SK-N-SH (cell line): ENCODE measurements around the gene PPDPF.

Experiments used
- EP300 ChIP-seq, 2 experiments: IDR thresholded peaks; 2 replicates each; pipeline versions ENCODE4 v1.4.0 to v1.6.1; 2012; ENCODE audit warnings: borderline replicate concordance in 1 of 2, low read depth in 1 of 2, low read length in 1 of 2
- EZH2phosphoT487 ChIP-seq: fragments of 200-600 bp; sonication (generic); IDR thresholded peaks from 2 replicates; pipeline ENCODE4 v1.6.1; 2017; ENCODE audit warnings: low read depth, mixed run types, mild to moderate bottlenecking, antibody characterized with exemption, moderate library complexity, borderline replicate concordance
- NFIC ChIP-seq: IDR thresholded peaks from 2 replicates; pipeline ENCODE4 v1.4.0; 2012; ENCODE audit warnings: borderline replicate concordance
- NRF1 ChIP-seq: IDR thresholded peaks from 2 replicates; pipeline ENCODE4 v1.6.1; 2012; ENCODE audit warnings: low read depth, mild to moderate bottlenecking, low read length
- POLR2AphosphoS5 ChIP-seq: IDR thresholded peaks from 2 replicates; pipeline ENCODE4 v1.6.1; 2012; ENCODE audit warnings: low read depth, low read length
- RAD21 ChIP-seq: IDR thresholded peaks from 2 replicates; pipeline ENCODE4 v1.6.1; 2012; ENCODE audit warnings: mild to moderate bottlenecking, low read length
- RFX5 ChIP-seq: IDR thresholded peaks from 2 replicates; pipeline ENCODE4 v1.6.1; 2012; ENCODE audit warnings: mild to moderate bottlenecking, improper control_type of control experiment, low read length
- TAF1 ChIP-seq: IDR thresholded peaks from 2 replicates; pipeline ENCODE4 v1.6.1; 2012; ENCODE audit warnings: low read depth, mild to moderate bottlenecking, low read length, moderate library complexity, borderline replicate concordance
- TEAD4 ChIP-seq: IDR thresholded peaks from 2 replicates; pipeline ENCODE4 v1.4.0; 2012; ENCODE audit warnings: mild to moderate bottlenecking, borderline replicate concordance; ENCODE audit not compliant: insufficient read depth
- YY1 ChIP-seq: IDR thresholded peaks from 2 replicates; pipeline ENCODE4 v1.4.0; 2012; ENCODE audit warnings: low read depth, mild to moderate bottlenecking
- TF ChIP-seq, protein P1 (sequence below): fragments of 200-600 bp; sonication (generic); IDR thresholded peaks from 2 replicates; pipeline ENCODE4 v1.6.1; 2017; ENCODE audit warnings: antibody characterized with exemption, mild to moderate bottlenecking, moderate library complexity
- TF ChIP-seq, protein P2 (sequence below): IDR thresholded peaks from 2 replicates; pipeline ENCODE4 v1.4.0; 2012; ENCODE audit warnings: low read depth
- TF ChIP-seq, protein P3 (sequence below): fragments of 150-350 bp; IDR thresholded peaks from 2 replicates; pipeline ENCODE4 v1.6.1; 2017; ENCODE audit warnings: antibody characterized with exemption, low read length, low read depth, borderline replicate concordance
- TF ChIP-seq, protein P4 (sequence below): IDR thresholded peaks from 2 replicates; pipeline ENCODE4 v1.4.0; 2012; ENCODE audit warnings: low read depth, borderline replicate concordance

DNA sequence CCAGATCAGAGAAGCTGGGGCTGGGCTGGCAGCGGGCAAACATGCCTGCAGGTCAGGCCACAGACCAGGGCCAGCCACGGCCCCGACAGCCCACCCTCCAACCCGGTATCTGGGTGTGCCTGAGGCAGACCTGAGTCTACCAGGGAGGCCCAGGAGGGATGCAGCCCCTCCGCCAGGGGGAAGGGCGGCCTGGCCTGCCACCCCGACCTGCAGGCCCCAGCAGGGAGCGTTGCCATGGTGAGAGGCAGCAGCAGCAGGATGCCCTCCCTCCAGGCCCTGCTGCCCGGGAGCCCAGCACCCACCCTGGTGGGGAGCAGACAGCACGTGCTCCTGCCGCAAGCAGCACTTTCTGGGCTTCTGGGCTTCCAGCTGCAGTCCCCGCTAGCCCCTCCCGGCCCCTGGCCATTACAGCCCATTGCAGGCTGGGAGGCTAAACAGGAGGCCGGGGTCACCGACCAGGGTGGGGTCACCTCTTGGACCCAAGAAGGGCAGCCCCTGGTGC is 17.8 kb upstream of the PPDPF start:
- TF ChIP-seq, protein P1, sequence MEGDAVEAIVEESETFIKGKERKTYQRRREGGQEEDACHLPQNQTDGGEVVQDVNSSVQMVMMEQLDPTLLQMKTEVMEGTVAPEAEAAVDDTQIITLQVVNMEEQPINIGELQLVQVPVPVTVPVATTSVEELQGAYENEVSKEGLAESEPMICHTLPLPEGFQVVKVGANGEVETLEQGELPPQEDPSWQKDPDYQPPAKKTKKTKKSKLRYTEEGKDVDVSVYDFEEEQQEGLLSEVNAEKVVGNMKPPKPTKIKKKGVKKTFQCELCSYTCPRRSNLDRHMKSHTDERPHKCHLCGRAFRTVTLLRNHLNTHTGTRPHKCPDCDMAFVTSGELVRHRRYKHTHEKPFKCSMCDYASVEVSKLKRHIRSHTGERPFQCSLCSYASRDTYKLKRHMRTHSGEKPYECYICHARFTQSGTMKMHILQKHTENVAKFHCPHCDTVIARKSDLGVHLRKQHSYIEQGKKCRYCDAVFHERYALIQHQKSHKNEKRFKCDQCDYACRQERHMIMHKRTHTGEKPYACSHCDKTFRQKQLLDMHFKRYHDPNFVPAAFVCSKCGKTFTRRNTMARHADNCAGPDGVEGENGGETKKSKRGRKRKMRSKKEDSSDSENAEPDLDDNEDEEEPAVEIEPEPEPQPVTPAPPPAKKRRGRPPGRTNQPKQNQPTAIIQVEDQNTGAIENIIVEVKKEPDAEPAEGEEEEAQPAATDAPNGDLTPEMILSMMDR, result no peak
- TF ChIP-seq EP300 (IDR thresholded peaks at IDR 0.05; ENCODE audit: borderline replicate concordance in 1 of 2, low read depth in 1 of 2, low read length in 1 of 2) (0 out of 4 replicates have a peak, but pooled peaks of 1 of the 2 experiments have one; percentile 25), YY1 (no peak), RAD21 (no peak), TEAD4 (no peak), RFX5 (no peak), NFIC (no peak), TAF1 (no peak), NRF1 (no peak), EZH2phosphoT487 (no peak), POLR2AphosphoS5 (no peak)
- TF ChIP-seq, protein P2, sequence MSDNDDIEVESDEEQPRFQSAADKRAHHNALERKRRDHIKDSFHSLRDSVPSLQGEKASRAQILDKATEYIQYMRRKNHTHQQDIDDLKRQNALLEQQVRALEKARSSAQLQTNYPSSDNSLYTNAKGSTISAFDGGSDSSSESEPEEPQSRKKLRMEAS, result no peak
- TF ChIP-seq, protein P3, sequence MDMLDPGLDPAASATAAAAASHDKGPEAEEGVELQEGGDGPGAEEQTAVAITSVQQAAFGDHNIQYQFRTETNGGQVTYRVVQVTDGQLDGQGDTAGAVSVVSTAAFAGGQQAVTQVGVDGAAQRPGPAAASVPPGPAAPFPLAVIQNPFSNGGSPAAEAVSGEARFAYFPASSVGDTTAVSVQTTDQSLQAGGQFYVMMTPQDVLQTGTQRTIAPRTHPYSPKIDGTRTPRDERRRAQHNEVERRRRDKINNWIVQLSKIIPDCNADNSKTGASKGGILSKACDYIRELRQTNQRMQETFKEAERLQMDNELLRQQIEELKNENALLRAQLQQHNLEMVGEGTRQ, result no peak
- TF ChIP-seq, protein P4, sequence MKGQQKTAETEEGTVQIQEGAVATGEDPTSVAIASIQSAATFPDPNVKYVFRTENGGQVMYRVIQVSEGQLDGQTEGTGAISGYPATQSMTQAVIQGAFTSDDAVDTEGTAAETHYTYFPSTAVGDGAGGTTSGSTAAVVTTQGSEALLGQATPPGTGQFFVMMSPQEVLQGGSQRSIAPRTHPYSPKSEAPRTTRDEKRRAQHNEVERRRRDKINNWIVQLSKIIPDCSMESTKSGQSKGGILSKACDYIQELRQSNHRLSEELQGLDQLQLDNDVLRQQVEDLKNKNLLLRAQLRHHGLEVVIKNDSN, result no peak
